CMK (cell line): ENCODE results near the gene DYNC2LI1.

ENCODE experiments used
- DNase-seq: peaks from one replicate; pipeline ENCODE4 v3.0.0-alpha.2; 2010; ENCODE audit warnings: low read depth

DYNC2LI1 gene

DNA sequence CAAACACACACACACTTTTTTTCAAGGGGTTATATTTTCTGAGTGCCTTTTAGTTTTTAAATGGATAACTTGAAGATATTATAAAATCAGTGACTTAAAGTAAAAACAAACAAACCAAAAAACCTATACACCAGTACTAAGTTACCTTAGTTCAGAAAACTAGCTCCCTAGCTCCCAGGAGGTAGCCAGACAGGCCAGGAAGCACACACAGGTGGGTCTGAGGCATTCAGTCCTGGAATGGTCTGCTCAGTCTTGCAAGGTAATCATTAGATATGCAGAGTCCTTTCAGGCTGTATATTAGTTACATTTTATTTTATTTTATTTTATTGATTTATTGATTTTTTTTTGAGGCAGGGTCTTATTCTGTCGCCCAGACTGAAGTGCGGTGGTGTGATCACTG is 10.7 kb upstream of the DYNC2LI1 start:
- no peak for DNase-seq

DNA sequence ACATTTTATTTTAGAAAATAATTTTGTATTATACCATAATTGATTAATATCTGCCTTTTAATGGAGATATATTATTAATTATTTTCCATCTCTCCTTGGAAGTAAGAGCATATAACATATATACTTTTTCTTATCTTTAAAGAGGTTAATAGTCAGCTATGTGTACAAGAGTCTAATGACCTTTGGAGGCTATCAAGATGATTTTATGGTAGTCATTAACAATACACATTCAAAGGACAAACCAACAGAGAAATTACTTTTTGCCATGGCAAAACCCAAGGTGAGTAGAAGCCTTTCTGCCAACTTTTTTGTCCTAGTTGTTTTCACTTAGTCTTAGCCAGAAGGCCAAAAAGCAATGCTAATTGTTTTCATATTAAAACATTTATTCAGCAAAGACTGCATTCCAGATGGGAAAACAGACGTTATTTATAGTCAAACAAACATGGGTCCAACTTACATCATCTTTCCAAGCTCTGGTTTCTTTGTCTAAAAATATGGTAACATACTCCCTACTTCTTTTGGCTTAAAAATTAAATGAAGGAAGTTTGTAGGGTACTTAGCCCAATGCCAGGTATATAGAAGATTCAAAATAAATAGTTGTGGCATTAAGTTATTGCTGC is 9.6 kb upstream of the DYNC2LI1 start:
- DNase-seq: no peak

DNA sequence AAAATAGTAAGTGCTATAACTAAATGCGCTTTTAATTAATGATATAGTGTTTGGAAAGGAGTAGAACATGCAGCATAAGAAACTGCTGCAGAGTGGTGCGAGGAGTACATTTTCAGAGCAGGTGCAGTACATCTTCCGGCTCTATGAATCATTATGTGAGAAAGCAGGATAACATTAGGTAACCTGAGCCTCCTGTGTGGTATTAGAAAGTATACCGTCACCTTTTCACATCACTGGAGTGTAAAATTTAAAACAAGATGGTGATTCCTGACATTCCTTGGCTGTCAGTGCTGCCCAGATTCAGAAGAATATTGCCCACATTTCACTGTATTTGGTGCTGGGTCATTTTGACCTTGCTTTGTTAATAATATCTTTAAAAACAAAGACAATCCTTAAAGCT is 7.8 kb upstream of the DYNC2LI1 start:
- DNase-seq: no peak

DNA sequence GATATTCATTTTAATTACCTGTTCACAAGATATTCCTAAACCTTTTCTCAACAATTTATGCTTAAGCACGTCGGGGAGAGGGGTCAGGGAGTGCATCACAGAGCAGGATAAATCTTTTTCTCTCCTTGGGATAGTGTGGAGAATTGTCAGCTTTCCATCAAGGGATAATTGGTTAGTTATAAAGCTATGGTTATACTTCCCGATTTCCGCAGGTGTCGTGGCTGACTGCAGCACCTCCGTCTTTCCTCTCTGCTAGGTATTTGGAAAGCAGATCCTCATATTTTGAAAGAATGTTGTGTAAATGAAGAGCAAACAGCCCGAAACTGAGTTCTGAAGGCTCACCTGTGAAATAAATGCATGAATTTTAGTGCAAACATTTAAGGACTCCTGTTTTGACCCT is 778 bp downstream of the DYNC2LI1 start:
- DNase-seq: no peak

DNA sequence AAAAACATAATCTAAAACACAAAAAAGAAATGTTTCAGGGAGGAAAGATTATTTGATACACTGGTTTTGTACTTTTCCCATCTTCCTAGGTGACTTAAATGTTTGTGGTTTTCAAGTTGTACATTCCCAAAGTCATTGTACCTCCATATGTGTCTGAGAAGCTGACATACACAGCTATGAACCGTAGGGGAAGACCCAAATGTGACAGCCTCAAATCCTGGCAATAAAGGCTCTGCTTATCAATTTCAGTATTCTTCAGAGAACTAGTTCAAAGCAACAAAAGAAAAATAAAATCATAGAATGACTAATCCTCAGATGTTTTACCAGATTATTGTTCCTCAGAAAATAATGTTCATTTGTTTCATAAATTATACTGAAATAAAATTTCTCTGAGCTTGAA is 2.5 kb downstream of the DYNC2LI1 start:
- no peak for DNase-seq

DNA sequence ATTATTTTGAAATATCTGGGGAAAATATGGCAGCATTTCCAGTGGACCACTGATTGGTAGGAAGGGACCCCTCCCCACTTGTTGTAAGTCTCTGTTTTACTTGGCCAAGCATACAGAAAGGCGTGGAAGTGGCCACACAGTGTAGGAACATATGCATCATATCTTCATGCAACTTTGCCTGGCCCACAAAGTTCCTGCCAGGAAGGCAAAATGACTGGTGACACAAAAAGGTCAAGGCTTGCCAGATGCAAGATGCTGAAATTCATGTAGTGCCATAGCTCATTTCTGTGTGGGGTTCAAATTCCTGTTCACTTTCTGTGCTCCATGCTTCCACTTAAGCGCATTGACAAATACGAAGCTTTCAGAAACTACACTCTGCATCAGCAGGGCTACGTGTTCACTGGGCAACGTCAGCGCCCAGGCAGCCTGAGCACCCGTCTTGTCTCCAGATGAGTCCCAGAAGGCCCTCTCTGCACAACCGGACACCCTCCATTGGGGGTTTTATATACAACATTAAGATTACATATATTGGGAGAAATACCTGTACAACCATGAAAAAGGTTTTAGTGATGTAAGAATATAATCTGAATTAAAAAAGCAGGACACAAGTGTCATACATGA is 3.6 kb downstream of the DYNC2LI1 start:
- DNase-seq: no peak

DNA sequence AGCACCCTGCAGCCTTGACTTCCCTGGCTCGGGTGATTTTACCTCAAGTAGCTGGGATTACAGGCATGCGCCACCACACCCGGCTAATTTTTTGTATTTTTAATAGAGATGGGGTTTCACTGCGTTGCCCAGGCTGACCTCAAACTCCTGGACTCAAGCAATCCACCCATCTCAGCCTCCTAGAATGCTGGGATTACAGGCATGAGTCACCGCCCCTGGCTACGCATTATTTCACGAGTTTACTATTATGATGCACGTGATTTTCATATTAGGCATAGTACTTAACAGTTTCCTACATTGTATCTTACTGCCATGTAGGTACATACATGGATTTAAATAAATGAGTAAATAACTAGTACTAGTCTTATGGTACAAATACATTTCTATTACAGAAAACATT is 4.4 kb downstream of the DYNC2LI1 start:
- DNase-seq: no peak

DNA sequence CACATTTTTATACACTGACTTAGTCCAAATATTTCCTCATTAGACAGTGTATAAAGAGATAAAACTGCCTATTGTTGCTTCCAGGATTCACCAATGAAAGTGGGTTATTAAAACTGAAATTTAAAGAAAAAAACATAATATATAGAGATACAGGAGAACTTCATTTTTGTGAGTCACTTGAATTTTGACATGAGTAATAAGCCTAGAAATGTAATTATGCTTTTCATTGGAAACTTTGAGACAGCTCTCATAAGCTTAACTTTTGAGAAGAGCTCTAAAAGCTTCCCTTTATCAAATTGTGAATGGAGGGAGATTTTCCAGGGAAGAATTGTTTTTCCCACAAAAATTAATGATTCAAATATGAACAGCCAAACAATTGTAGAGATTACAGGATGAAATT is 14.1 kb downstream of the DYNC2LI1 start:
- no peak for DNase-seq

DNA sequence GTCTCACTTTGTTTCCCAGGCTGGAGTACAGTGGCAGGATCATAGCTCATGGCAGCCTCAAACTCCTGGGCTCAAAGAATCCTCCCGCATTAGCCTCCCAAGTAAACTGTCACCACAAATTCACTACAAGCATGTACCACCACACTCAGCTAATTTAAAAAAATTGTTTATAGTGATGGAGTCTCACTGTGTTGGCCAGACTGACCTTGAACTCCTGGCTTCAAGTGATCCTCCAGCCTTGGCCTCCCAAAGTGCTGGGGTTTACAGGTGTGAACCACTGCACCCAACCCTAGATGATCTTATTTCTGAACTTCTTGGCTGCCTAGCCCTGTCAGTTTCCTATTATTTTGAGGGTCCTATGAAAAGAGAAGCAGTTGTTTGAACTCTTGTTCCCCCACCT is 14.8 kb downstream of the DYNC2LI1 start:
- DNase-seq: no peak

DNA sequence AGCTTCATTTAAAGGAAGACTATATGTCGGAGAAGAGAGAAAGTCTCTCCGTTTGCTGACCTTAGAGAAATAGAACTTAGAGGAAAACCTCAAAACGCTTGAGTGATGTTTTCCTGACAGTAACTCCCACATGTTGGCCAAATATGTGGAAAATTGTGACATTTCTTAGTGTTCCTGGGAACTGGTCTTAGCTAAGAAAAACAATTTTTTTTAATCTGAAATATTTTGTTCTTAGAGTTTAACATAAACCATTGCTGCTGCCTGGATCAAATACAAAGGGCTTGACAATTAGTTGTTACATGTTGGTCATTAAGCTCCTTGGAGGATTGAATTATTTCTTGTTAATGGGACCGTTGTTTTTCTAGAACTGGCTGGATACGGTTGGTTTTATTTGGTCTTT is 16.3 kb downstream of the DYNC2LI1 start:
- DNase-seq: no peak

DNA sequence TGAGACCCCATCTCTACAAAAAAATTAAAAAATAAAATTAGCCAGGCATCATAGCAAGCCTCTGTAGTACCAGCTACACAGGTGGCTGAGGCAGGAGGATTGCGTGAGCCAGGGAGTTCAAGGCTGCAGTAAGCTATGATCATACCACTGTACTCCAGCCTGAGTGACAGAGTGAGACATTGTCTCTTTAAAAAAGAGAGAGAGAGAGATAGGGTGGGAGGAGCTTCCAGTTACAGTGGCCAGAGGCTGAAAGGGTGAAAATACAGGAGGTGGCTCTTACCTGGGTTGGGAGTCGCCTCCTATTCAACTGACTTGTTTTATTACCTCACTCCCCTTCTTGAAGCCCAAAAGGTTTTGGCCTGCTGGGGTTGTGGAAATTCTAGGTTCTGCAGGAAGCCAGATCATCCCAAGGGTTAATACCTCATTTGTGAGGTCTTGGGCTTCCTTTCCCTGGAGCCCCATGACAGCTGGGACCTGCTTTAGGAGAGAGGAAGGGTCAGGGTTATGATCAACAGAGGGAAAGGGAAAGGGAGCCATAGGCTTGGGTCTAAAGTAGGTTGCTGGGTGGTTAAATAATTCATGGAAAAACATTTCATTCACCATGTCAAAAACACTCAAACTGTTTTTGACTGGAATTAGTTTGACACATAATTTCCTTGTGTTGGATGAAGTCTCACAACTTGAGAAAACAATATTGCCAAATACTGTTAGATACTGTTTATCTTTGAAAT is 17.4 kb downstream of the DYNC2LI1 start:
- no peak for DNase-seq

DNA sequence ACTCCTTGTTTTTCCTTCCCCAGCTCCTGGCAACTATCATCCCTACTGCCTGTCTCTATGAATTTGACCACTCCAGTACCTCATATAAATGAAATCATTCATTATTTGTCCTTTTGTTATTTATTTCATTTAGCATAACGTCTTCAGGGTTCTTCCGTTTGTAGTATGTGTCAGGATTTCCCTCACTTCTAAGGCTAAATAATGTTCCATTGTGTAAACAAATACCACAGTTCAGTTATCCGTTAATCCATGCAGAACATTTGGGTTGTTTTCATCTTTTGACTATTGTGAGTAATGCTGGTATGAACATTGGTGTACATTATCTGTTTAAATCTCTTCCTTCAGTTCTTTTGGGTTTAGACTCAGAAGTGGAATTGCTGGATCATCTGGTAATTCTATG is 18.8 kb downstream of the DYNC2LI1 start:
- DNase-seq: no peak

DNA sequence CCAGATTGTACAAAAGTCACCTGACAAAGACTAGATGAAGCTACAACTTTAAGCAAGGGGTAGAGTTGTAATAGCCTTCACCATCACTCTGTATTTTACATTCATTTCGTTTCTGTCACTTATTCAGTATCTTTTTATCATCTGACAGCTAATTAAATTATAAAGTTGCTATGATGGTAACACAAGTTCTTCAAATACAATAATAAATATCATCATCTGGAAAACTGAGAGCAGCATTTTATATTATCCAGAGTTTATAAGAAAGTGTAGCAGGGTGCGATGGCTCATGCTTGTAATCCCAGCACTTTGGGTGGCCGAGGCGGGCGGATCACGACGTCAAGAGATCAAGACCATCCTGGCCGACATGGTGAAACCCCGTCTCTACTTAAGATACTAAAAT is 21.1 kb downstream of the DYNC2LI1 start:
- no peak for DNase-seq

DNA sequence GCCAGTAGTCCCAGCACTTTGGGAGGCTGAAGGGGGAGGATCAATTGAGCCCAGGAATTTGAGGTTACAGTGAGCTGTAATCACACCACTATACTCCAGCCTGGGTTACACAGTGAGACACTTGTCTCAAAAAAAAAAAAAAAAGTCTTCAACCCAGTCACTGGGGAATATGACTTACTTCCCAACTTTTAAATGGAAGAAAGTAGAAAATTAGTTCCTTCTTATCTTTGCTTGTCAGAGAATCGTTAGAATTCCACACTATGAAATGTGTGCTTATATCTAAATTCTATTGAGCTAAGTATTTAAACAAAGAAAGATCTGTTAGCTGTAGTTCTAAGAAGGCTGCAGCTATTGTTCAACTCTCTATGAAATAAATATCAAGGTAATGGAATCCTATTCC is 22.4 kb downstream of the DYNC2LI1 start:
- DNase-seq: no peak

DNA sequence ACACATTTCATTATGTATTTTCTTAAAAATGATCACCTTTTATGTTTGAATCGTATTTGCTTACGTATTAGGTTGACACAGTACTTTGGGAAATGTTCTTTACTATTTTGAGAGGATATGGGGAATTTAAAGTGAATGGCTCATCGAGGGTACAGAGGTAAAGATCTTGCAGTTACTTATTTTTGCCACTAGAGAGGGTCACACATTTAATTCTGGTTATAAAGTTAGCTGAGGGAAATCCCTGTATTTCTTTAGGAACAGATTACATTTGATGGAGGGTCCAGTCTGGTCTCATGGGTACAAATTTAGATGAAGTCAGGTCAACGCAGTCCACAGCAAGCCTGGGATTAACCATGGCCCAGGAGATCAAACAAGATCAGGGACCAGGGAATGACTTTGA is 24.5 kb downstream of the DYNC2LI1 start:
- DNase-seq: no peak

DNA sequence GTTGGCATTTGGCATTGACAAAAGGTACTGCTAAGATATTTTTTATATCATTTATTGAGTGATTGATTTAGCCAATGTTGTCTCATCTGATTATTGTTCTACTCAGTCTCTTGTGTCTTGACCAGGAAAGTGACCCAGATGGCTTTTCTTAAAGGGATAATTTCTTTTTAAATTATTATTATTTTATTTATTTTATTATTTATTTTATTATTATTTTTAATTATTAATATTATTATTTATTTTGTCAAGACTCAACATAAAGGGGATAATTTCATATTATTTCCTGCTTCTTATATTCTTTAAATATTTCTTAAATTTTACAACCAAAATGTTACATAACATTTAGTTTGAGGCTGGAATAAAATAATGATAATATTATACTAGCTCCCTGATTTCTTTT is 27.1 kb downstream of the DYNC2LI1 start:
- no peak for DNase-seq

DNA sequence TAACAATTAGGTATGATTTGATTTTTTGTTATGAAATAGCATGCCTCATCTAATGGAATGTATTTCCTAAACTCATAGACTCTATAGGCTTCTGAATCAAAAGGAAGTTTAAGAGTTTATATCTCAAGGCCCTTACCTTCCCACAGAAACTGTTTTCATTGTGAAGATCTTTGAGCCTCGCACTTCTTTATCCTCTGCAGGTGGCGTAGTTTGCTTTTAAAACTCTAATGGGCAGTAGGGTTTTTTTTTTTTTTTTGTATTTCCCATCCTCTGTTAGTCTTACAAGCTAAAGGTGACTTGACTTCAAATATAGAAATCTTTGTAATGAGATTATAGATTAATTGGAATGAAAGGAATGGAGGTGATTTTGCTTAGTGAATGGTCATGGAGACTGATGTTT is 28.3 kb downstream of the DYNC2LI1 start:
- DNase-seq: no peak

DNA sequence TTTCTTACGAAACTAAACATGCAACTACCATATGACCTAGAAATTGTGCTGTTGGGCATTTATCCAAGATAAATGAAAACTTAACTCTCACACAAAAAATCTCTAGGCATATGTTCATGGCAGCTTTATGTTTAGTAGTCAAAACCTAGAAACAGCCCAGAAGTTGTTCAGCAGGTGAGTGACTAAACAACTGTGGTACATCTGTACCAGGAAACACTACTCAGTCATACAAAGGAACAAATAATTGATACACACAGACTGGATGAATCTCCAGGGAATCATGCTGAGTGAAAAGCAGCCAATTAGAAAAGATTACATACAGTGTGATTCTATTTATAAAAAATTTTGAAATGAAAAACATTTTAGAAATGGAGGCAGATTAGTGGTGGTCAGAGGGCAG is 29.3 kb downstream of the DYNC2LI1 start:
- DNase-seq: no peak

DNA sequence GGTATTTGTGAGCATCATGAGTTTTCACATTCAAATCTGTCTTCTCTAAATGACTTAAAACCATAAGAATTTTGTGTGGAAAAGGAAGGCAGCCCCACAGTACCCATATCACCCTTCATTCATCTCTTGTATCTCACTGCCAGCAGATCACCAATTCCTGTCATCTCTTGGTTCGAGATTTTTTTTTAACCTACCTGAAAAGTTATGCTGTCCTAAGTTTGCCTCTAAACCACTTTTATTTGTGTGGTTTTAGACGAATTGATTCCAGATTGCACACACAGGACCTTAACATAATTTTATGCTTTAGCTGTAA is 32.8 kb downstream of the DYNC2LI1 start:
- no peak for DNase-seq

DNA sequence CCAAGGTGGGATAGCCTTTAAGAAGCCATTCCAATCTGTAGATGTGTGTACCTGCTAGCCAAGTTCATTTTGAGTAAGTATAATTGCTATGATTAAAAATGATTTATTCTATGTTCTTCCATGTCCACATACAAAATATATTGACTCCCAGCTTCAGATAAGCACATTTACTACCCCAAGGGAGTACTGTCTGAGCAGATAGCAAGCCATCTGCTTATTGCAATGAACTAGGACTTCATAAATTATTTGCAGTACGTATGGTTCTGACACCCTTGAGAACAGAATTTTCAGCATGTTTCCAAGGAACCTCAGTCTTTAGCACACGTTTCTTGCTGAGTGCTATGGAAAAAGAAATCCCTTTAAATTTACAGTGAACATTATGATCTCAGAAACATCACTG is 36.6 kb downstream of the DYNC2LI1 start:
- DNase-seq: no peak

DNA sequence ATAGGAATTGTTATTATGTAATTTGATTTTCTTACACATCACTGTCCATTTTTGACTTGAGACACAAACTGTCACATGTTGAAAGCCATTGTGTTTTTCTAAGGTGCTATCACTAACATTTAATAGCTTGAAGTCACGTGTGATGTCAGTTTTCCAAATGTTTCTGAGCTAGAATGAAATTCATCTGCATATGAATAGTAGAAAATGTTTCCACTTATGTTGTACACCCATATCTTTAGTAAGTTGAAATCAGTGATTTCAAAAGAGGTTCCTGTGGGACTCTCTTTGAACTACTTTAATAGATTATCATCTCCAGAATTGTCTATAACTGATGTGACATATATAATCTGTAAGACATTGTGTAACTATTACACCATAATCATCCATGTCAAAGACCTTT is 37.0 kb downstream of the DYNC2LI1 start:
- no peak for DNase-seq

DNA sequence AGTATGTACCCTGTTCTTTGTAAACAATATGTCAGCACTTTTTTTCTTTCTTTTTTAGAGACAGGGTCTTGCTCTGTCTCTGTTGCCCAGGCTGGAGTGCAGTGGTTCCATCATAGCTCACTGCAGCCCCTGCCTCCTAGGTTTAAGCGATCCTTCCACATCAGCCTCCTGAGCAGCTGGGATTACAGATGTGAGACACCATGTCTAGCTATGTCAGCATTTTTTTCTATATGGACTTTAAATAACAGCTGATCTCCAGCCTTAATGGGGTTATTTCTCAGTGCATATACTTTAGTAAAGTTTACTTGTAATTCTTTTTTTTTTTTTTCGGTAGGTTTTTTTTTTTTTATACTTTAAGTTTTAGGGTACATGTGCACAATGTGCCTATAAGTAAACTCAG is 38.2 kb downstream of the DYNC2LI1 start:
- no peak for DNase-seq

DNA sequence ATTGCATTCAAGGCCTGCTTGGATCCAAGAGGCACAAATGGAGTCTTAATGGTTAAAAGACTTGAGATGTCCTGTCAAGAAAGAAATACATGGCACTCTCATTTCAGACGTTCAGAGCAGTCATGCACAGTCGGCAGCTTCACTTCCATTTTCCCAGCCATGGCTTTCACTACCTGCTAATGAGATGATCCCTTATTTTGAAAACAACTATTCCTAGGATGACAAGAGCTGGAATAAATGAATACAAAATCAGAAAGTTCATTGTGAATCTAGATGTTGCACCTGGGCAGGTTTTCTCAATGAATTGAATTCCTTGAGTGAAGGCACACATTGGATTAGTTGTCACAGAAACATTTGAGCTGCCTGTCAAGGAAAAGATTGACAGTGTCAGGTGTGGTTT is 39.1 kb downstream of the DYNC2LI1 start:
- no peak for DNase-seq

DNA sequence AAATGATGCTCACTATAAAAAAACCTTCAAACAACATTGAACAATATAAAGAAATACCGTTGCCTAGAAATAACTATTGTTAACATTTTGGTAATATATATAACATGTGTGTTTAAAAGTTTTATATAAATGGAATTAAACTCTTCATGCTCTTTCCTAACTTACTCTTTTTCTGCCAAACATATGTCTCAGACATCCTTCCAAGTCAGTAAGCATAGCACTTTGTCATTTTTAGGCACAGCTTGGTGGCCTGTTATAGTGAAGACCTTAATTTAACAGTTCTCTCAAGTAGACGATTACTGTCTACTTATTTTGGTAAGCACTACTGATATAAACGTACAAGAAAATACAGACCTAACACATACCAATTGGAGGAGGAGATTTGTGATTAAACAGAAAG is 40.9 kb downstream of the DYNC2LI1 start:
- no peak for DNase-seq
